Measurements from ENCODE around the gene MROH7.

MROH7 gene

GRCh38 chr1:54701066-54701465 lies 59.5 kb downstream of the MROH7 start:
- peak; percentile 22 for DNase-seq

DNA sequence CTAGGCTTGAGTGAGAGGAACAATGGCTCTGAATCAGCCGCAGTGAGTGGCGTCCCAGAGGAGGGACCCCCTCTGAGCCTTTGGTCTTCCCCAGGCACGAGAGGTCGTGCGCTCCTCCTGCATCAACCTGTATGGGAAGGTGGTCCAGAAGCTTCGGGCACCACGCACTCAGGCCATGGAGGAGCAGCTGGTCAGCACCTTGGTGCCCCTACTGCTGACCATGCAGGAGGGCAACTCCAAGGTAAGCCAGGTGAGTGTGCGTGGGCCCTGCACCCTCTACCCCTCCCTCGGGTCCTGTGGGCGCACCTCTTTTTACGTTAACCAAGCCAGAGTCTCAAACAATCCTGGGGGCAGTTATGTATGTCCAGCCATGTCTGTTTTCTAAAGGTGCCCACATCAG lies 60.4 kb downstream of the MROH7 start:
- peak; percentile 24 for DNase-seq

- no peak for DNase-seq
Observed at GRCh38 chr1:54703471-54703870, 61.9 kb downstream of the MROH7 start.

- DNase-seq = no peak
Observed at GRCh38 chr1:54705153-54705552, 63.6 kb downstream of the MROH7 start.

DNA sequence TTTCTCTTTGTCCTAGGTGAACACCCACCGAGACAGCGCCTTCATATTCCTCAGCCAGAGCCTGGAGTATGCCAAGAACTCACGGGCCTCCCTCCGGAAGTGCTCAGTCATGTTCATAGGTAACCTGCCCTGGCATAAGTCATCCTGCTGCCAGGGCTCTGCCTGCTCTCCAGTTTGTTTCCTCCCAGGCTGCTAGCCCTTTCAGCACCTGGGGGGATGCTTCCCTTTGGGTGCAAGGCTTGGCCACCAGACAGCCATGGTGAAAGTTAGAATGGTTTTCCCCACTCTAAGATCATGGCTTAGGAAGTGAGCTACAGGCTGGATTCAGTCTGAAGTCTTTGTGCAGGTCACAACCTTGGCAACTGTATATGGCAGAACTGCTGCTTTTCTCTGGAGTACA lies 64.8 kb downstream of the MROH7 start:
- no peak for DNase-seq

DNA sequence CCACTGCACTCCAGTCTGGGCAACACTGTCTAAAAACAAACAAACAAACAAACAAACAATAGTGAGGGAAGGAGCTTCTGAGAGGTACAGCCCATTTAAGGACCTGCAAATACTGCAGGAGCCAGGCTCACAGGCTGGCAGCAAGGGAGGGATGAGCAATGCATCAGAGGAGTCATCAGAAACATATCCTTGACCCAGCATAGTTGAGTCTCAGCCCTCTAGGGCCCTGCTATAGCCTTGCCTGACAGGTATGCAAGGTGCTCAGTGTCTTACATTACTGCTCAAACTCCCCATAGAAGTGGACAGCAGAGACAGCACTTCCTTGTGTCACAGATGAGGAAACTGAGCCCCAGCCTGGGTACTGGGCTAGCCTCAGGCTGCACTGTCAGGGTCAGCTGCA lies 66.8 kb downstream of the MROH7 start:
- DNase-seq = no peak

- DNase-seq = no peak
Observed at GRCh38 chr1:54709547-54710292, 68.1 kb downstream of the MROH7 start.

DNA sequence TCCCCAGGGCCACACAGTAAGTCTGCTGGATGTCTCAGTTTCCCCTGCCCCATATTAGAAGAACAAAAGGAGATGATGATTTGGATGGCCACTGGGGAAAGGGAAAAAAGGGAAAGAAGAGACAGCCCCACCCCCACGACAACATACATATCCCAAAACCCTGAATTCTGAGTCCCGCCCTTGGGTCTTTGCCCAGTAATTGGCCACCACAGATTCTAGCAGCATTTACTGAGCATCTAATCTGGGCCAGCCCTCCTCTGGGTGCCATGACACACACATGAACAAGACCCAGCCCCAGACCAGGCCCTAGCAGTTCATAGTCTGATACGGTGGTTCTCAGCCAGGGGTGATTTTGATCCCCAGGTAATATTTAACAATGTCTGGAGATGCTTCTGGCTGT lies 68.8 kb downstream of the MROH7 start:
- no peak for DNase-seq

DNA sequence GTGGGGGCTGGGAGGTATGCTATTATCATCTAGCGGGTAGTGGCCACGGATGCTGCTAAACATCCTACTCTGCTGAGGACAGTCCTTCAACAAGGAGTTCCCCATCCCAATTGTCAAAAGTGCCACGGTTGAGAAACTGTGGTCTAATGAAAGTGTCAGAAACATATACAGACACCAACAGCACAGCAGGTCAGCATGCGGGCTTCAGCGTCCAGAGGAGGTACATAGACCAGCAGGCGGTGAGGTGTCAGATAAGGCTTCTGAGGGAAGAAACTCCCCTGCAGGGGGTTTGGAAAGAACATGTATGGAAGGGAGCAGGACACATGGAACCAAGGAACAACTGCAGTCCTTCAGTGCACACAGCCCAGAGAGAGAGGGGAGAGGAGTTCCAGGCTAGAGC lies 69.3 kb downstream of the MROH7 start:
- no peak for DNase-seq

GRCh38 chr1:54711536-54711935 lies 70.0 kb downstream of the MROH7 start:
- no peak for DNase-seq

- no peak for DNase-seq
Observed at GRCh38 chr1:54714881-54715492, 73.4 kb downstream of the MROH7 start.

- DNase-seq = peak; percentile 87
Observed at GRCh38 chr1:54715493-54716298, 74.1 kb downstream of the MROH7 start, which contains the start of gene TTC4. Gene TTC4 (plus strand): TSS chr1:54715861. CDS start chr1:54715909, 48 bp downstream.

DNA sequence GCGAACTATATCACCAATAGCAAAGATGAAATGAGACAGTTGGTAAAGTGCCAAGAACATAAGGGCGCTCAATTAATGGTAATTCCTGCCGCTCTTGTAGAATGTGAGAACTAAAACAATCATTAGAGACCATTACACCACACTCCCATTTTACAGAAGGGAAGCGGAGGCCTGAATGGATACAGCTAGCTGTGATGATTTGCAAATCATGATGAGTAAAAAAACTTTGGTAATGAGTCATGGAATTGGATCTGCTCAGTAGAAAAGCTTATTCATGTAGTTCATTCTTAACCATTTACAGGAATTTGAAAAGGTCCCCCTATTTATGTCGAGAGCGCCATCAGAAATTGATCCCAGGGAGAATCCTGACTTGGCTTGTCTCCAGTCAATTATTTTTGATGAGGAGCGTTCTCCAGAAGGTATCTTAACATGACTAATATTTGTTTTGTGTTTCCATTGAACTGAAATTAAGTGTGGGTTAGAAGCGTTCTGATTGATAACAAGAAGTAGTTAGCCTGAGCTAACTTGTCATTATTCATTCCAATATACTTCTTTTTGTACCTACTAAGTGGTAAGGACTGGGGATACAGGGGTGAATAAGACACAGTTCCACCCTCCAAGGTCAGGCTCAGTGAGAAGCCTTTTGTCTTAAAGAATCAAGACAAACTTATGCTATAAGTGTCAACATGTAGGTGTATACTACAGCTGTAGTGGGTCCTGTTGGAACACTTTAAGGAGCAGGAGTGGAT lies 74.9 kb downstream of the MROH7 start:
- no peak for DNase-seq

DNA sequence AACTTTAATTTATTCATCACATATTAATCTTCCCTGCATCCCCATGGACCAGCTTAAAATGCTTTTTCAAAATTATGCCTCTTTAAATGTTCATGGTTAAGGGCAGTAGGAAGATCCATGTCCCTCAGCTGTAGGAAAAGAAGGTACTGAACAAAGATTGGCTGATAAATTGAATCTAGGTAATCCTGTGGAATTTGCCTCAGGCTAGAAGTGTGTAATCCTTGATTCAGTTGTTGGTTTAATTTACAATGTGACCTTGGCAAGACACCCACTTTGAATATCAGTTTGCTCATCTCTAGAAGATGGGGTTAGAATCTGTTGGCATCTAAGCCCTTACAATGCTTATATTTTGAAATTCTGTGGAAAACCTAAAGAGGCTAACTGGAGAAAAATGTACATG lies 80.1 kb downstream of the MROH7 start:
- no peak for DNase-seq

GRCh38 chr1:54723985-54724384 lies 82.4 kb downstream of the MROH7 start:
- no peak for DNase-seq

GRCh38 chr1:54724771-54725170 lies 83.2 kb downstream of the MROH7 start:
- DNase-seq = no peak

- DNase-seq = no peak
Observed at GRCh38 chr1:54728027-54728426, 86.4 kb downstream of the MROH7 start.

DNA sequence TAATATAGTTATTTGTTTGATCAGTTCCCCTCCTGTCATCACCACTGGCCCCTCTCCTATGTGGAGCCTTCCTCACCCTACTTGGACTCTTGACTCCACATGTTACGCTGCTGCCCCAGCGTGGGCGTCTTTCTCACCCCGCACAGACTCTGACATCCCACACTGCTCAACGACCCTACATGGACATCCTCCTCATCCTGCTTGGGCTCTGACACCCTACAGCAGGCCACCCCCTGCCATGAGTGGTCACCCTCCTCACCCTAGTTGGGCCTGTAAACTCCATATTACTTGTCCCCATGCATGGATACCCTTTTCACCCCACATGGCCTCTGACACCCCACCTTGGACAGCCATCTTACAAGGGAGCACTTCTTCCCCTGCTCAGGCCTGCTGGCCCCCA lies 95.1 kb downstream of the MROH7 start:
- DNase-seq = no peak

DNA sequence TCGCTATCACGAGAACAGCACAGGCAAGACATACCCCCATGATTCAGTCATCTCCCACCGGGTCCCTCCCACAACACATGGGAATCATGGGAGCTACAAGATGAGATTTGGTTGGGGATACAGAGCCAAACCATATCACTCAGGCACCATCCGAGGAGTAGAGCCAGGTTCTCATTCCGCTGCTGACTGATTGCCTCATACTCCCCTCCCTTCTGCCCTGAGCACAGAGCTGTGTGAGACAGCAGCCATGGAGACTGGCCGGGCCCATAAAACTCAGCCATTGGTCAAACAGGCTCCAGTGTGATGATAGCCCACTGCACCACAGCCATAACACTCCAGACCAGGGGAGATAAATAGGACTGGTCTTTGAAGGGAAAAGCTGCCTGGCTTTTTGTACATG lies 96.7 kb downstream of the MROH7 start:
- no peak for DNase-seq

GRCh38 chr1:54741531-54741930 lies 99.9 kb downstream of the MROH7 start:
- DNase-seq = no peak

DNA sequence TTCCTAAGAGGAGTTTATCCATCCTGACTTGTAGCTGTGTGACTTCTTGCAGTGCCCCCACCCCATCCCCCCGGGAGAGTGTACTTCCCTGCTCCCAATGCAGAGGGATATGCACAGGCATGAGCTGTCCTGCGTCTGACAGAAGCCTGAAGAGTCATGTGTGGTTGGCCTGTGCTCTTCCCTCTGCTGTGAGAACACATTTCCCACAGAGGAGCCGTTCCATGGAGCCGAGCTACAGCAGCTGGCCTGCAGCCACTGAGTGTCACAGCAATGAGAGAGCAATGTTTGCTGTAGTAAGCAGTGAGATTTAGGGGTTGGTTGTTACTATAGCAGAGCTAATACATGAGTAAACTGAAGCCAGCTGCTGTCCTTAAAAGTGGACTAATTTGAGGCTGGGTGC lies 100.7 kb downstream of the MROH7 start:
- DNase-seq = no peak

GRCh38 chr1:54743416-54744226 lies 102.0 kb downstream of the MROH7 start:
- no peak for DNase-seq

All from activated CD4-positive, CD25-positive, alpha-beta regulatory T cell treated with anti-CD3 and anti-CD28 coated beads, Interleukin-2, amount 50 U/mL, for 72 hours (primary cell).